HG03442 (cell line): Measurements from ENCODE around the gene MSRB1.
"Not testable (repeated sequence)": the region's sequence is repeated elsewhere in the genome, so short reads cannot be mapped to it uniquely, and the experiment has no call there.

Experiments
- ATAC-seq: cut with Tn5 transposase; IDR thresholded peaks from one replicate; pipeline ENCODE4 v1.9.1; 2021; ENCODE audit warnings: mild to moderate bottlenecking, moderate library complexity; ENCODE audit not compliant: unreplicated experiment

Gene MSRB1

DNA sequence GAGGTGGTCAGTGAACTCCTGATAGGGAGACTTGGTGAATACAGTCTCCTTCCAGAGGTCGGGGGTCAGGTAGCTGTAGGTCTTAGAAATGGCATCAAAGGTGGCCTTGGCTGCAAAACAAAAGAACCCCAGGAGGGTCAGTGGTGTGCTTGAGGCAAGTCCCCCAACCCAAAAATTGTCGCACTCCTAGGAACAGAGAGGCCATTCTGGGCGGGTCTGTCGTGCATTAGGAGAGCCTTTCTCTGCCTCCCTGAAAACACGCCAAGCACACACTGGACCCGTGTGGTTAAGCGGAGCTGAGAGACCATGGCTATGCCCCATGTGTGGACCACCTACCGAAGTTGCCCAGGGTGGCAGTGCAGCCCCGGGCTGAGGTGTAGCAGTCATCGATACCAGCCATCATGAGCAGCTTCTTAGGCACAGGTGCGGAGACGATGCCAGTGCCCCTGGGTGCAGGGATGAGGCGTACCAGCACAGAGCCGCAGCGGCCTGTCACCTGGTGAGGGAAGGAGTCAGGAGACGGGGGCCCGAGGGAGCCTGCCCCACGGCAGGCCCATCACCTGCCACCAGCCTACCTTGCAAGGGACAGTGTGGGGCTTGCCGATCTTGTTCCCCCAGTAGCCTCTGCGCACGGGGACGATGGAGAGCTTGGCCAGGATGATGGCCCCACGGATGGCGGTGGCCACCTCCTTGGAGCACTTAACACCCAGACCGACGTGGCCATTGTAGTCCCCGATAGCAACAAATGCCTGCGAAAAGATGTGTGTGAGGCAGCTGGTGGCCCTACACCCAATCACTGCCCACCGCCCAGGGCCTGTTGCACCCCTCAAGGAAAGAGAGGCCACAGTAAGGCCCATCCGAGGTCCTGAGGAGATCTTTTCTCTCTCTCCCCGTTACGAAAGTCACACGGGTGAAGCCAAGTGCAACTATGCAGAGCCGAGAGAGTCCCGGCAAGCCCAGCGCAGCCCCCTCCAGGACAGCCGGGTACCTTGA, 19.5 kb upstream of the MSRB1 start:
- ATAC-seq, result not testable (repeated sequence)

DNA sequence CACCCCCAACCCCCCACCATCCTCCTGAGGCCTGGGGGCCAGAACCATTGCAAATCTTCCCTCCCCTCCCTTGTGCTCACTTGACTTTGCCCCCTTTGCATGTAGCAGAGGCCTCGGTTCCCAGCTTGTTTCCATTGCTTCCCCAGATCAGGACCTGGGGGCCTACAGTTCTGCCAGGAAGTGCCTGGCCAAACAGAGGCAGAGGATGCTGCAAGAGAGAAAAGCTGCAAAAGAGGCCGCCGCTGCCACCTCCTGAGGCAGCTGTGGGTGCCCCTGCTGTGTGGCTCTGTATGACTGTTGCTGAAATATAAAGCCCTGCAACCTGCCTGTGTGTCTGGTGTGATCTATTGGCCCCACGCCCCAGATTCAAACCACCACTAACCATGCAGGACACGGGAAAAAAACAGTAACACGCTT, 18.7 kb upstream of the MSRB1 start:
- ATAC-seq, result no peak

GRCh38 chr16:1960665-1961630, 17.9 kb upstream of the MSRB1 start:
- no peak for ATAC-seq

- peak; percentile 70 for ATAC-seq
Measured at GRCh38 chr16:1959269-1960039, 16.5 kb upstream of the MSRB1 start, which contains the start of gene NDUFB10. TSS of gene NDUFB10 (plus strand) at chr16:1959538. CDS start at chr16:1959625, 87 bp downstream.

- no peak for ATAC-seq
Measured at GRCh38 chr16:1958715-1959268, 15.8 kb upstream of the MSRB1 start.

- not testable (repeated sequence) for ATAC-seq
Measured at GRCh38 chr16:1958143-1958491, 15.1 kb upstream of the MSRB1 start.

- ATAC-seq, result not testable (repeated sequence)
Measured at GRCh38 chr16:1957434-1958142, 14.6 kb upstream of the MSRB1 start.

DNA sequence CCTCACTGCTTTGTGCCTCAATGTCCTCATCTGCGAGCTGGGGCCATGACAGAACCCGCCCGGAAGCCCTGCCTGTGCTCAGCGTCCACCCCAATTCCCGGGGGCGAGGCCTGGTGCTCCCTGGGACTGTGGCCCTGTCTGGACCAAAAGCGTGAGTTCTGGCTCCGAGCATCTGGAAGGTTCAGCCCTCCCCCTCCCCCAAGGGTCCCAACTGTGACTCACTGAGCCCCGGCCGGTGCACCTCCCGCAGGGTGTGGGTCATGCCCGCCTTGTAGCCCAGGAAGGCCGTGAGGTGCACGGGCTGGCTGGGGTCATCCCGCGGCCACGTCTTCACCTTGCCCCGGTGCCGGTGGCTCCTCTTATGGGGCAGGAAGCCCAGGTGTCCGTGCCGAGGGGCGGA, 10.7 kb upstream of the MSRB1 start:
- ATAC-seq, result no peak

- ATAC-seq, result no peak
Measured at GRCh38 chr16:1950559-1950958, 7.6 kb upstream of the MSRB1 start.

DNA sequence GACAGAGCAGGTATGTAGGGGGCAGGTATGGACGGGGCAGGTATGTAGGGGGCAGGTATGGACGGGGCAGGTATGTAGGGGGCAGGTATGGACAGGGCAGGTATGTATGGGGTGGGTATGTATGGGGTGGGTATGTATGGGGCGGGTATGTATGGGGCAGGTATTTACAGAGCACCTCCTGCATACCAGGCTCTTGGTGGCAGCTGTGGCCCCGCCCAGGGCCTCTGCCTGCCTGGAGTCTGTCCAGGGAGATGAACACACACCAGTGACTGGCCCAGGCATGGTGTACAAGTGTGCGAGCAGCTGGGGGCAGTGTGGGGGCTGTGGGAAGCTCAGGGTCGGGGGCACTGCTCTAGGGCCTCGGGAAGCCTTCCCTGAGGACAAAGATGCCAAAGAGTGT, 7.0 kb upstream of the MSRB1 start:
- no peak for ATAC-seq

GRCh38 chr16:1949507-1949906, 6.5 kb upstream of the MSRB1 start:
- no peak for ATAC-seq

DNA sequence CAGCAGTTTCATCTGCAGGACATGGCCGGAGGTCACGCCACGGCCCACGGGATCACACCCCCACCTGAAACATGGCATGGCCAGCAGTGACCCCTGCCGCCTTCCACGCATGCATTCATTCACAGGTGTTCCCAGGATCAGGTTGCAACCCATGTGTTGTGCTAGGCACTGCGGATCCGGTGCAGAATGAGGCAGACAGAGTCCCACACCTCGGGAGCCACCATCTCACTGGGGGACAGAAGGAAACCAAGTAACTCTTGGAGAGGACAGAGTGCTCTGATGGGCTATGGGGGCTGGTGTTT, 4.3 kb upstream of the MSRB1 start:
- ATAC-seq, result no peak

DNA sequence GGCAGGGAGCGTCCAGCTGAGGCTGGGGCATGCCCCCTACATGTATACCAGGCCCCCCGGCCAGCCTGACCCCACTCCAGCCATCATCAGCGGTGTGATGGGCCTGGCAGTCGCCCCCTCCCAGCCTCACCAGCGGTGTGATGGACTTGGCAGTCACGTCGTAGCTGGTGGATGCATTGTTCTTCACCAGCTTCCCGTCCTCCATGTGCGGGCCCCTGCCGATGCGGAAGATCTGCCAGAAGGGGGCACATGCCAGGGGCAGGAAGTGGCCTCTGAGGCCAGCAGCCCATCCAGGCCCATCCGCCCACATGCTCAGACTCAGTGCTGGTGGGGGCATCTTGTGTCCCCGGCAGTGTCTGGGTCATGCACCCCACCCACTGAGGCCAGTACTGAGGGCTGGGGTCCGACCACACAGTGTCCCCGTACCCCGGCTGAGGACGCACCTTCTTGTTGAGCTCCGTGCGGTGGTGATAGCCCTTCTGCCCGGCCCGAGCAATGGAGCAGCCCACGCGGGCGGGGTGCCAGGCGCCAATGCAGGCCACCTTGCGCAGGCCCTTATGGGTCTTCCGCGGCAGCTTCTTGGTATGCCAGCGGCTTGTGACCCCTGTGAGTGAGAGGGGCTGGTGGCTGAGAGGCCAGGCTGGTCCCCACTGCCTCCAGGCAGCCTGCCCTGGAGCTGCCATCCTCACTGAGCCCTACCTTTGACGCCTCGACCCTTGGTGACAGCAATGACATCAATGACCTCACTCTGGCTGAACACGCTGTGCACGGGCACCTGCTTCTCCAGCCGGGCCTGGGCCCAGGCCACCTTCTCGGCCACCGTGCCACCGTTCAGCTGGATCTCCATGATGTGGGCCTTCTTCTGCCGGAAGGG, 3.7 kb upstream of the MSRB1 start:
- ATAC-seq, result no peak

DNA sequence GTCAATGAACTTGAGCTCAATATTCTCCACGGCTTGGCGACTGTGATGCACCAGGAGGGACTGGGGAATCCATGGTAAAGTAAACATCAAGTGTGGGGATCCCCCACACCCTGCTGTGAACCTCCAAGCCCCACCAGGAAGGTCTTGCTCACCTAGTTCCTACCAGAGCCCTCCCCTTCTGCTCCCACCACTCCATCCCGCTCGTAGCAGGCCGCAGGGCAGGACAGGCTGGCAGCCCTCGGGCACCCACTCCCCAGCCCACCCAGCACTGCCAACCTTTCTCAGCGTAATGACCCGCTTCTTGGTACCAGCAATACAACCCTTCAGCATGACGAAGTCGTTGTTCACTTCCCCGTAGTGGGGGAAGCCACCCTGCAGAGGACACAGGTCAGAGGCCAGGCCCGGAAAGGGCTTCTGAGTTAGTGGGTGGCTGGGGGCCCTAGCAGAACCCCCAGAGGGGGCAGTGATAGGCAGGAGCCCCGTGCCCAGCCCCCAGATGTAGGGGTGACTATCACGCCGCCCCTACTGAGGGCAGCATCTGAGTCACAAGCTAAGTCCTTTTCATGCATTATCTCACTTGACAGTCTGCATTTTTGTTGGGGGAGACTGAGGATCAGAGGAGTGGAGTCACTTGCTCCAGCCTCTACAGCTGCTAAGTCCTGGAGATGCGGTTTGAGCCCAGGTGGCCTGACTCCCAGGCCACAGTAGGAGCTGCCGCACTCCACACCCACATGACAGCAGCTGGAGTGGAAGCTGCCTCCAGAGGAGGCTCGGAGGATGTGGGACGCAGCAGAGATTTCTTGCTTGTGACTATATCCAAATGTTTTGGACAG, 2.8 kb upstream of the MSRB1 start:
- ATAC-seq, result no peak

- ATAC-seq, result no peak
Measured at GRCh38 chr16:1944612-1945199, 1.7 kb upstream of the MSRB1 start.

DNA sequence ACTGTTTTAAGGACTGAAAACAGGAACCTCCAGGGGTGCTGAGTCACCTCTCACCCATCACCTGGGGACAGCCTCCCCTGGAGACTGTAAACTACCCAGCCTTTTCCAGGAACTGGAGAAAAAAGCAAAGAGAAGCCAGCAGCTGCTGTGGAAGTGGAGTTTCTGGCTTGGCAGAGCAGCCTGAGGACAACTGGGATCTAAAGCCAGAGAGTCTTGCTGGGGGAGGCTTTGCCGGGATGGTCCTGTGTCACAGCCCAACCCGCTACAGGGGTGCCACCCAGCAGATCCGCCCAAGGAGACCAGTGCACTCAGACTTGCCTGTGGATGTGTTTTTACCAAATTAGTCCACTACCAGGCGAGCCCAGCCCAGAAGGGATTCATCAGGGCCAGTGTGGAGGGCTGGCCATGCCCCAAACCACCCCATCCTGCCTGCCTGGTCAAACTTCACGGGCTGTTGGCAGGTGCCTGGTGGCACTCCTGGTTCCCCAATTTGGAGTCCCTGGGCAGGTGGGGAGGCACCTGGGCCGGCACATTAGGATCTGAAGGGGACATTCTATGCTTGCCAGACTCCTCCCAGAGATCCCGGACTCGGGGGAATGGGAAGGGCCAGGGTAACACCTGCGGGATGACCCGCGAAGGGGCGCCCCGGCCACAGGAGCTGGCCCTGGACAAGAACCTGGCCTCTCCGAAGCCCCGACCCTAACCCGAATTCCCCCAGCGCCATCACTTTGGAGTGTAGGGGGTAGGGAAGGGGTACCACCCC, 771 bp downstream of the MSRB1 start:
- ATAC-seq, result no peak
